ENCODE results near the gene PLXNA3. TPM values are rescaled to one million over a fixed set of nuclear protein-coding genes. Genes with fewer than 3 reads are reported as not detected.

PLXNA3 gene
- total RNA-seq, 1 donor from 2014 or later, result 4.3 TPM

DNA sequence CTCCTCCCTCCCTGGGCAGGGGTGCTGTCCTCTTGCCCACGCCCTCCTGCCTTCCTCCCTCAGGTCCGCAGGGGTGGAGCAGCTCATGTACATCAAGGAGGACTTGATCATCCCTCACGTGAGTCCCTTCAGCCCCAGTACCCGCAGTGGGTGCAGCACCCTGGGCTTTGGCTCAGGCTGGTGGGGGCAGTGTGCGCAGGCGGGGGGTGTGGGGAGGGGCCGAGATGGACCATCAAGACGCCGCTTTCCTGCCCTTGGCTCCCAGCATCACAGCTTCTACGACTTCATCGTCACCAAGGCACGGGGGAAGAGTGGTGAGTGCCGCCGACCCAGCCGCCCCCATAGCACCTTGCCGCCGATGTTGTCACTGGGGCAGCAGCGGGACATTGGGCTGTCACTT is 8.5 kb upstream of the PLXNA3 start:
- peaks cover 6% of the 10 kb centered on the region for H4K20me1 ChIP-seq (ENCODE audit: low read depth)
- Mint-ChIP-seq H3K4me1 (no peaks in the 10 kb centered on the region), H3K36me3 (peaks cover 11% of the 10 kb centered on the region)

DNA sequence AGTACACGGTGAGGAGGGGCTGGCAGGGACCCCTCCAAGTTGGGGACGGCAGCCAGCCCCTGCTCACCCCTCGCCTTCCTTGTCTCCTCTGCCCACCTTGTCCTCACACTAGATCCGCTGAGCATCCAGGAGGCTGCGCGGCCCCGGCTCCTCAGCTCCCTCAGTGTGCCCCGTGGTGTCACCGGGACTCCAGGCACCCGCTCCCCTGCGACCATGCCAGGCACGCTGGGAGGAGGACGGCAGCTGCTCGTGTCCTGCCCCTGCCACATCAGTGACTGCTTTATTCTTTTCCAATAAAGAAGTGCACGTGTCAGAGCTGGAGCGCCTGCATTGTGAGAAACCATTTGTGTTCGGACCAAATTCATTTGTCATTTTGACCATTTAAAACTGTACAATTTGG is 7.8 kb upstream of the PLXNA3 start:
- H3K9ac ChIP-seq, result no peak overlapping the region
- H3K4me1 ChIP-seq, result no peaks in the 10 kb centered on the region
- TF ChIP-seq EZH2 (IDR thresholded peaks at IDR 0.05), result no peak
- TF ChIP-seq, protein P1, sequence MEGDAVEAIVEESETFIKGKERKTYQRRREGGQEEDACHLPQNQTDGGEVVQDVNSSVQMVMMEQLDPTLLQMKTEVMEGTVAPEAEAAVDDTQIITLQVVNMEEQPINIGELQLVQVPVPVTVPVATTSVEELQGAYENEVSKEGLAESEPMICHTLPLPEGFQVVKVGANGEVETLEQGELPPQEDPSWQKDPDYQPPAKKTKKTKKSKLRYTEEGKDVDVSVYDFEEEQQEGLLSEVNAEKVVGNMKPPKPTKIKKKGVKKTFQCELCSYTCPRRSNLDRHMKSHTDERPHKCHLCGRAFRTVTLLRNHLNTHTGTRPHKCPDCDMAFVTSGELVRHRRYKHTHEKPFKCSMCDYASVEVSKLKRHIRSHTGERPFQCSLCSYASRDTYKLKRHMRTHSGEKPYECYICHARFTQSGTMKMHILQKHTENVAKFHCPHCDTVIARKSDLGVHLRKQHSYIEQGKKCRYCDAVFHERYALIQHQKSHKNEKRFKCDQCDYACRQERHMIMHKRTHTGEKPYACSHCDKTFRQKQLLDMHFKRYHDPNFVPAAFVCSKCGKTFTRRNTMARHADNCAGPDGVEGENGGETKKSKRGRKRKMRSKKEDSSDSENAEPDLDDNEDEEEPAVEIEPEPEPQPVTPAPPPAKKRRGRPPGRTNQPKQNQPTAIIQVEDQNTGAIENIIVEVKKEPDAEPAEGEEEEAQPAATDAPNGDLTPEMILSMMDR (IDR thresholded peaks at IDR 0.05), result no peak
- TF ChIP-seq EZH2phosphoT487 (IDR thresholded peaks at IDR 0.05), result no peak
- no peaks in the 10 kb centered on the region for H3K36me3 ChIP-seq
- no peak for DNase-seq (ENCODE audit: low spot score)
- no peaks in the 10 kb centered on the region for H3K9me3 ChIP-seq (ENCODE audit: low read depth)
- no peaks in the 10 kb centered on the region for H4K20me1 ChIP-seq (ENCODE audit: low read depth)
- peaks cover 3% of the 10 kb centered on the region for H3K79me2 ChIP-seq (ENCODE audit: low read depth)
- no peak overlapping the region for H3K27ac Mint-ChIP-seq
- peaks cover 20% of the 10 kb centered on the region for H3K9me3 Mint-ChIP-seq
- no peak overlapping the region for H3K4me3 Mint-ChIP-seq
- no peak overlapping the region for H3K4me2 ChIP-seq
- no peaks in the 10 kb centered on the region for H3K27me3 ChIP-seq
- no peak overlapping the region for H2AFZ ChIP-seq (replicated peaks)
- H3K27ac ChIP-seq, result no peak overlapping the region
- peaks cover 15% of the 10 kb centered on the region for H3K27me3 Mint-ChIP-seq (ENCODE audit: insufficient read depth, low read depth)
- H3K36me3 Mint-ChIP-seq, result peaks cover 11% of the 10 kb centered on the region
- H3F3A ChIP-seq (ENCODE audit: low read depth), result no peaks in the 10 kb centered on the region
- no peak overlapping the region for H3K4me3 ChIP-seq
- no peaks in the 10 kb centered on the region for H3K4me1 Mint-ChIP-seq

More for the DNA sequence above, 8.5 kb upstream of the PLXNA3 start:
- Histone ChIP-seq H3K9me3 (ENCODE audit: low read depth) (no peaks in the 10 kb centered on the region), H3K4me1 (no peaks in the 10 kb centered on the region), H3K27ac (no peak overlapping the region), H2AFZ (replicated peaks) (no peak overlapping the region), H3F3A (ENCODE audit: low read depth) (no peaks in the 10 kb centered on the region), H3K79me2 (ENCODE audit: low read depth) (peaks cover 10% of the 10 kb centered on the region), H3K4me3 (no peak overlapping the region), H3K9ac (no peak overlapping the region), H3K27me3 (no peaks in the 10 kb centered on the region), H3K4me2 (no peak overlapping the region), H3K36me3 (no peaks in the 10 kb centered on the region)
- peaks cover 17% of the 10 kb centered on the region for H3K27me3 Mint-ChIP-seq (ENCODE audit: insufficient read depth, low read depth)
- H3K4me3 Mint-ChIP-seq, result no peak overlapping the region
- H3K9me3 Mint-ChIP-seq, result peaks cover 19% of the 10 kb centered on the region
- no peak for DNase-seq (ENCODE audit: low spot score)
- TF ChIP-seq EZH2 (IDR thresholded peaks at IDR 0.05) (no peak), EZH2phosphoT487 (IDR thresholded peaks at IDR 0.05) (no peak)
- TF ChIP-seq, protein P1 (IDR thresholded peaks at IDR 0.05), result no peak
- H3K27ac Mint-ChIP-seq, result no peak overlapping the region

DNA sequence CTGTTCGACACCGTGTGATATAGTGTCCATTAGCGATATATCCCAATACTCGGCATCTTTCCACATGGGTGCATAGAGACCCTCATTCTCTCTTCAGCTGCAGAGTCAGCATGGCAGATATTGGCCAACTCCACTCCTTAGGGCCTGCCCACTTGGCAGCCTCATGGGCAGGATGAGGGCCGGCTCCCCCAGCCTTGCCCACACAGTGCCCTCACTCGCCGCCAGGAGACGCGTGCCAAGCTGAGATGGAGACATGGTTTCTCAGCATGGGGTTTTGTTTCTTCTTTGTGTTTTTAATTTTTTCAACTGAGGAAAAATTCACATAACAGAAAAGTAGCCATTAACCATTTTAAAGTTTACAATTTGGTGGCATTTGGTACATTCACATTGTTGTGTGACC is 5.3 kb upstream of the PLXNA3 start:
- H3K4me1 ChIP-seq, result no peaks in the 10 kb centered on the region
- Mint-ChIP-seq H3K36me3 (peaks cover 10% of the 10 kb centered on the region), H3K4me1 (peaks cover 3% of the 10 kb centered on the region), H3K27ac (no peak overlapping the region), H3K4me3 (no peak overlapping the region), H3K9me3 (peaks cover 19% of the 10 kb centered on the region), H3K27me3 (ENCODE audit: insufficient read depth, low read depth) (peaks cover 18% of the 10 kb centered on the region)
- H3K36me3 ChIP-seq, result no peaks in the 10 kb centered on the region
- no peaks in the 10 kb centered on the region for H3K9me3 ChIP-seq (ENCODE audit: low read depth)
- no peak overlapping the region for H3K4me2 ChIP-seq
- no peaks in the 10 kb centered on the region for H3K27me3 ChIP-seq
- H4K20me1 ChIP-seq (ENCODE audit: low read depth), result no peaks in the 10 kb centered on the region
- H3K27ac ChIP-seq, result no peak overlapping the region
- TF ChIP-seq, protein P1 (IDR thresholded peaks at IDR 0.05), result no peak
- TF ChIP-seq EZH2 (IDR thresholded peaks at IDR 0.05) (no peak), EZH2phosphoT487 (IDR thresholded peaks at IDR 0.05) (no peak)
- no peak for DNase-seq (ENCODE audit: low spot score)
- no peak overlapping the region for H3K9ac ChIP-seq
- no peak overlapping the region for H3K4me3 ChIP-seq
- no peak overlapping the region for H2AFZ ChIP-seq (replicated peaks)
- no peaks in the 10 kb centered on the region for H3K79me2 ChIP-seq (ENCODE audit: low read depth)
- peaks cover 6% of the 10 kb centered on the region for H3F3A ChIP-seq (ENCODE audit: low read depth)

All from neural progenitor cell (in vitro differentiated cells).